IPS-18a (cell line): ENCODE results near the gene DRAXIN.

ENCODE experiments used
- H3K27ac ChIP-seq: one replicate; pipeline ENCODE4 v1.5.1; 2013; ENCODE audit warnings: low read length
- H3K27me3 ChIP-seq: one replicate; pipeline ENCODE4 v1.6.1; 2013; ENCODE audit warnings: mild to moderate bottlenecking, low read length; ENCODE audit not compliant: control insufficient read depth, insufficient read depth
- H3K36me3 ChIP-seq: one replicate; pipeline ENCODE4 v1.6.1; 2013; ENCODE audit warnings: low read depth, low read length; ENCODE audit not compliant: control insufficient read depth
- H3K4me1 ChIP-seq: one replicate; pipeline ENCODE4 v1.6.1; 2013; ENCODE audit warnings: low read depth, low read length; ENCODE audit not compliant: control insufficient read depth
- H3K4me3 ChIP-seq: one replicate; pipeline ENCODE4 v1.5.1; 2013; ENCODE audit warnings: low read length
- H3K9ac ChIP-seq: one replicate; pipeline ENCODE4 v1.6.1; 2013; ENCODE audit warnings: mild to moderate bottlenecking, low read length, moderate library complexity
- H3K9me3 ChIP-seq: one replicate; pipeline ENCODE4 v1.6.1; 2013; ENCODE audit warnings: low read depth, low read length; ENCODE audit not compliant: control insufficient read depth

Gene DRAXIN

GRCh38 chr1:11720525-11720924 lies 29.0 kb downstream of the DRAXIN start:
- no peak overlapping the region for H3K27ac ChIP-seq
- peaks cover 2% of the 10 kb centered on the region for H3K4me1 ChIP-seq
- H3K4me3 ChIP-seq: no peak overlapping the region
- no peak overlapping the region for H3K9ac ChIP-seq
- H3K9me3 ChIP-seq: no peaks in the 10 kb centered on the region
- H3K36me3 ChIP-seq: peaks cover 6% of the 10 kb centered on the region
- H3K27me3 ChIP-seq: no peaks in the 10 kb centered on the region

GRCh38 chr1:11721311-11721710 lies 29.8 kb downstream of the DRAXIN start:
- Histone ChIP-seq H3K4me3 (no peak overlapping the region), H3K27me3 (no peaks in the 10 kb centered on the region), H3K36me3 (peaks cover 6% of the 10 kb centered on the region), H3K27ac (no peak overlapping the region), H3K4me1 (peaks cover 6% of the 10 kb centered on the region), H3K9ac (no peak overlapping the region), H3K9me3 (no peaks in the 10 kb centered on the region)

- no peak overlapping the region for H3K9ac ChIP-seq
- no peak overlapping the region for H3K4me3 ChIP-seq
- H3K27ac ChIP-seq: no peak overlapping the region
- no peaks in the 10 kb centered on the region for H3K9me3 ChIP-seq
- peaks cover 6% of the 10 kb centered on the region for H3K4me1 ChIP-seq
- H3K36me3 ChIP-seq: peaks cover 6% of the 10 kb centered on the region
- H3K27me3 ChIP-seq: no peaks in the 10 kb centered on the region
Observed at GRCh38 chr1:11722538-11722937, 31.0 kb downstream of the DRAXIN start.

GRCh38 chr1:11725616-11726015 lies 34.1 kb downstream of the DRAXIN start:
- peaks cover 6% of the 10 kb centered on the region for H3K36me3 ChIP-seq
- H3K27me3 ChIP-seq: no peaks in the 10 kb centered on the region
- no peak overlapping the region for H3K9ac ChIP-seq
- H3K9me3 ChIP-seq: no peaks in the 10 kb centered on the region
- no peak overlapping the region for H3K27ac ChIP-seq
- no peak overlapping the region for H3K4me3 ChIP-seq
- H3K4me1 ChIP-seq: peaks cover 23% of the 10 kb centered on the region

GRCh38 chr1:11727119-11727518 lies 35.6 kb downstream of the DRAXIN start:
- no peaks in the 10 kb centered on the region for H3K27me3 ChIP-seq
- H3K4me1 ChIP-seq: peaks cover 32% of the 10 kb centered on the region
- no peaks in the 10 kb centered on the region for H3K36me3 ChIP-seq
- H3K27ac ChIP-seq: no peak overlapping the region
- no peak overlapping the region for H3K4me3 ChIP-seq
- H3K9me3 ChIP-seq: no peaks in the 10 kb centered on the region
- H3K9ac ChIP-seq: no peak overlapping the region

GRCh38 chr1:11728126-11728806 lies 36.8 kb downstream of the DRAXIN start:
- Histone ChIP-seq H3K27me3 (no peaks in the 10 kb centered on the region), H3K36me3 (no peaks in the 10 kb centered on the region), H3K4me1 (peaks cover 37% of the 10 kb centered on the region), H3K9ac (no peak overlapping the region), H3K27ac (no peak overlapping the region), H3K9me3 (no peaks in the 10 kb centered on the region), H3K4me3 (no peak overlapping the region)

GRCh38 chr1:11729155-11729497 lies 37.6 kb downstream of the DRAXIN start:
- H3K9me3 ChIP-seq: no peaks in the 10 kb centered on the region
- no peak overlapping the region for H3K9ac ChIP-seq
- H3K4me3 ChIP-seq: no peak overlapping the region
- no peak overlapping the region for H3K27ac ChIP-seq
- peaks cover 37% of the 10 kb centered on the region for H3K4me1 ChIP-seq
- no peaks in the 10 kb centered on the region for H3K36me3 ChIP-seq
- no peaks in the 10 kb centered on the region for H3K27me3 ChIP-seq

GRCh38 chr1:11729498-11730428 lies 38.3 kb downstream of the DRAXIN start:
- Histone ChIP-seq H3K9ac (no peak overlapping the region), H3K27me3 (no peaks in the 10 kb centered on the region), H3K4me3 (no peak overlapping the region), H3K4me1 (peaks cover 37% of the 10 kb centered on the region), H3K27ac (no peak overlapping the region), H3K9me3 (no peaks in the 10 kb centered on the region), H3K36me3 (no peaks in the 10 kb centered on the region)

- Histone ChIP-seq H3K27me3 (no peaks in the 10 kb centered on the region), H3K27ac (no peak overlapping the region), H3K4me1 (peaks cover 37% of the 10 kb centered on the region), H3K9ac (no peak overlapping the region), H3K9me3 (no peaks in the 10 kb centered on the region), H3K36me3 (no peaks in the 10 kb centered on the region), H3K4me3 (no peak overlapping the region)
Observed at GRCh38 chr1:11730429-11730891, 39.0 kb downstream of the DRAXIN start.

- Histone ChIP-seq H3K36me3 (no peaks in the 10 kb centered on the region), H3K27me3 (no peaks in the 10 kb centered on the region), H3K9ac (no peak overlapping the region), H3K4me1 (peaks cover 34% of the 10 kb centered on the region), H3K27ac (no peak overlapping the region), H3K4me3 (no peak overlapping the region), H3K9me3 (no peaks in the 10 kb centered on the region)
Observed at GRCh38 chr1:11731691-11732283, 40.3 kb downstream of the DRAXIN start.

GRCh38 chr1:11733306-11733705 lies 41.8 kb downstream of the DRAXIN start:
- H3K9me3 ChIP-seq: no peaks in the 10 kb centered on the region
- H3K27ac ChIP-seq: no peak overlapping the region
- peaks cover 43% of the 10 kb centered on the region for H3K4me1 ChIP-seq
- H3K27me3 ChIP-seq: no peaks in the 10 kb centered on the region
- no peaks in the 10 kb centered on the region for H3K36me3 ChIP-seq
- no peak overlapping the region for H3K4me3 ChIP-seq
- no peak overlapping the region for H3K9ac ChIP-seq
